HG03521 (cell line): ENCODE results near the gene PTPDC1.

ENCODE experiments used
- ATAC-seq: cut with Tn5 transposase; IDR thresholded peaks from one replicate; pipeline ENCODE4 v1.9.1; 2021; ENCODE audit warnings: mild to moderate bottlenecking, moderate library complexity; ENCODE audit not compliant: unreplicated experiment

PTPDC1 gene

GRCh38 chr9:94140791-94141790, 56.8 kb downstream of the PTPDC1 start:
- no peak for ATAC-seq

- ATAC-seq: no peak
Observed at GRCh38 chr9:94142353-94142752, 58.1 kb downstream of the PTPDC1 start.

GRCh38 chr9:94144394-94144793, 60.1 kb downstream of the PTPDC1 start:
- no peak for ATAC-seq

- no peak for ATAC-seq
Observed at GRCh38 chr9:94145640-94146039, 61.4 kb downstream of the PTPDC1 start.

- no peak for ATAC-seq
Observed at GRCh38 chr9:94147776-94148175, 63.5 kb downstream of the PTPDC1 start.

GRCh38 chr9:94148419-94148818, 64.2 kb downstream of the PTPDC1 start:
- no peak for ATAC-seq

GRCh38 chr9:94149696-94150095, 65.4 kb downstream of the PTPDC1 start:
- ATAC-seq: no peak

GRCh38 chr9:94150279-94150828, 66.1 kb downstream of the PTPDC1 start:
- no peak for ATAC-seq

GRCh38 chr9:94150890-94151650, 66.8 kb downstream of the PTPDC1 start:
- no peak for ATAC-seq

- no peak for ATAC-seq
Observed at GRCh38 chr9:94153905-94154304, 69.6 kb downstream of the PTPDC1 start.

- no peak for ATAC-seq
Observed at GRCh38 chr9:94156348-94157049, 72.2 kb downstream of the PTPDC1 start.

GRCh38 chr9:94157050-94157801, 73.0 kb downstream of the PTPDC1 start:
- ATAC-seq: no peak
